HG03342 (cell line): ENCODE data around the gene LIF.

ENCODE experiments used
- ATAC-seq: cut with Tn5 transposase; IDR thresholded peaks from one replicate; pipeline ENCODE4 v1.9.1; 2021; ENCODE audit warnings: mild to moderate bottlenecking, moderate library complexity; ENCODE audit not compliant: unreplicated experiment

LIF gene

GRCh38 chr22:30284666-30285065, 38.1 kb upstream of the LIF start:
- no peak for ATAC-seq

DNA sequence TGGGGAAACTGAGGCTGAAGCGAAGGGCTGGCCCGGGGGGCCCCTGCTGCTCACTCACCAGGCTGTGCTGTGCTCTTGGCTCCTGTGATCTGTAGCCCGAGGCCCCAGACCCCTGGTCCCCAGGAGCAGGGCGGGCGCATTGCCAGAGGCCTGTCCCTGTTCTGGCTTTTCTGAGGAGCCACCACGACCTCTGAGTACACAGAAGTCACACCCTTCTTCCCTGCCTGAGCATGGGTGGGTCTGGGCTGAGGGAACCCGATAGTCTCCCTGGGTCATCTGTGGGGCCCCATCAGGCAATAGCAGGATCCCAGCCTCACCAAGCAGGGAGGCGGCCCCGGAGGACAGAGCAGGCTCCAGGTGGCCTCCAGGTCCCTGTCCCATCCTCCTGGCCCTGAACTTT, 37.6 kb upstream of the LIF start:
- ATAC-seq, result no peak

GRCh38 chr22:30283342-30283741, 36.8 kb upstream of the LIF start:
- ATAC-seq, result no peak

DNA sequence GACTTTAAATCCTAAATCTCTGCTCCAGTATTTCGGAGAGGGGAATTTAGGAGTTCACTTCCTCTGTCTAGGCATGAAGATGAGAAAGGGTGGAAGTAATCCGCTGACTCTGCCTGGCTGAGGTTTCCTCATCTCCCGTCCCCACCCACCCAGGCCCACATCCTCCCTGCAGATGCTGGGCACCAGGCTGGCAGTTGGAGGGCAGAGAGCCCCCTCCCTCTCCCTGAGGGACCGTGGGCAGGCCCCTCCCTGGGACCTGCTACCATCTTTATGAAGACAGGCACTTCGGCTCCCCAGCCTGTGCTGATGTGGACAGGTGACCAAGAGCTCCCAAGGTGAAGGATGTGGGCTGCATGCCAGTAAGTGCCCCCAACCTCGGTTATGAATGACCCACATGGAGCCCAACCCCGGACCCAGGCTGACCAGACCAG, 36.1 kb upstream of the LIF start:
- no peak for ATAC-seq

DNA sequence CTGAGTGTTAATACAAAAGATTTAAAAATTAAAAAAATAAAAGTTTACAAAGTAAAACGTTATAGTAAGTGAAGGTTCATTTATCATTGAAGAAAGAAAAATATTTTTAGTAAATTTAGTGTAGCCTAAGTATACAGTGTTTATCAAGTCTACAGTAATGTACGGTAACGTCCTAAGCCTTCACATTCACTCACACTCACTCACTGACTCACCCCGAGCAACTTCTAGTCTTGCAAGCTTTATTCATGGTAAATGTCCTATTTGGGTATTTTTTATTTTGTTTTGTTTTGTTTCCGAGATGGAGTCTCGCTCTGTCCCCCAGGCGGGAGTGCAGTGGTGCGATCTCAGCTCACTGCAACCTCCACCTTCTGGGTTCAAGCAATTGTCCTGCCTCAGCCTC, 33.9 kb upstream of the LIF start:
- ATAC-seq, result no peak

DNA sequence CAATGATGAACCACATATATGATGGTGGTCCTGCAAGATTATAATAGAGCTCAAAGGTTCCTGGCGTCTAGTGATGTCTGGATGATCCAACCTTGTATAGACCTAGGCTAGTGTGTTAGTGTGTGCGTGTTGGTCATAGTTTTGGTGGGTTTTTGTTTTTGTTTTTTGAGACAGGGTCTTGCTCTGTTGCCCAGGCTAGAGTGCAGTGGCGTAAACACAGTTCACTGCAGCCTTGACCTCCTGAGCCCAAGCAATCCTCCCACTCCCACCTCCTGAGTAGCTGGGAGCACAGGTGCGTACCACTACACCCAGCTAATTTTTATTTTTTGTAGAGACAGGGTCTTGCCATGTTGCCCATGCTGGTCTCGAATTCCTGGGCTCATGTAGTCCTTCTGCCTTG, 33.4 kb upstream of the LIF start:
- no peak for ATAC-seq

- ATAC-seq, result no peak
Measured at GRCh38 chr22:30279046-30279788, 32.7 kb upstream of the LIF start.

DNA sequence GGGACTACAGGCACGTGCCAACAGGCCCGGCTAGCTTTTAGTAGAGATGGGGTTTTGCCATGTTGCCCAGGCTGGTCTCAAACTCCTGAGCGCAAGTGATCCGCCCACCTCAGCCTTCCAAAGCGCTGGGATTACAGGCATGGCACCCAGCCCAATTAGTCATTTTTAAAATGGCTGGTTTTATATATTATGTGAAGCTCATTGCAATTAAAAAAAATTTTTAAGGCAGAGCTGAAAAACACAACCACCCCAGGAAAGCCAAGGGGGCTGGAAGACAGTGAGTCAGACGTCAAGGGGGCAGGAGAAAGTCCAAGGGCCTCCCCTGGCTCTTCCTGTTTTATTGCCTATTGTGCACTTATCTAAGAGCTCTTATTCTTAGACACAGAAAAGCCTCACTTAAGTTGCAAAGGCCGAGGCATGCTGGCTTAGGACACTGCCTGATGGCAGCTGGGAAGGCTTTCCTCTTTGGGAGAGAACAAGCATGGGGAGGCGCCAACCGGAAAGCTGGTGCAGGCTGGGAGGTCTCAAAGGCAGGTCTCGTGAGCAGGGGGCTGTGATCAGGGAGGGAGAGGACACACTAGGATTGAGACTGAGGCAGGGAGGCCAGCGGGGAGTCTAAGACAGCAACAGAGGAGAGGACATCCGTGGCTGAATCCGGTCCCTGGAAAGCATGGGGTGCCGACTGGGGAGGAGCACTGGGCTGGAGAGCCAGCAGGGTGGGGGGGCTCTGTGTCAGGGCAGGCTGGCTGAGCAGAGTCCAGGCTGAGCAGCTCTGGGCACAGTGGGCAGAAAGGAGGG, 31.2 kb upstream of the LIF start:
- no peak for ATAC-seq

- no peak for ATAC-seq
Measured at GRCh38 chr22:30276039-30276438, 29.5 kb upstream of the LIF start.

DNA sequence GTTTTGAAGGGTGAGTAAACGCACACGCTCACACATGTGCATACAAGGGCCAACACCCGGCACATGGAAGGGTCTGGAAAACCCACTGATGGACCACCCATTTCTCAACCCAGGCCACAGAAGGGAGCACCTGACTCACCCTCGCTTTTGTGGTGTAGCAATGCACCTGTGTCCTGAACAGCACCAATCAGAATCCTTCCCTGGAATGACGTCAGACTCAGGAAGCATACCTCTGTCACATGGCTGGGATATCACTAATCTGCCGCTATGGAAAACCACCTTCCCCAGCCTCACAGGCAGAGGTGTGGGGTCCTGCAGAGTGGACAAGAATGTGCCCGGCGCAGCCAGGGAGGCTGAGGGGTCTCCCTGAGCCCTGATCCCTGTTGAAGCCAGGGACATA, 29.1 kb upstream of the LIF start:
- no peak for ATAC-seq

- ATAC-seq, result no peak
Measured at GRCh38 chr22:30274437-30274812, 27.9 kb upstream of the LIF start.

GRCh38 chr22:30273711-30274436, 27.3 kb upstream of the LIF start:
- no peak for ATAC-seq

DNA sequence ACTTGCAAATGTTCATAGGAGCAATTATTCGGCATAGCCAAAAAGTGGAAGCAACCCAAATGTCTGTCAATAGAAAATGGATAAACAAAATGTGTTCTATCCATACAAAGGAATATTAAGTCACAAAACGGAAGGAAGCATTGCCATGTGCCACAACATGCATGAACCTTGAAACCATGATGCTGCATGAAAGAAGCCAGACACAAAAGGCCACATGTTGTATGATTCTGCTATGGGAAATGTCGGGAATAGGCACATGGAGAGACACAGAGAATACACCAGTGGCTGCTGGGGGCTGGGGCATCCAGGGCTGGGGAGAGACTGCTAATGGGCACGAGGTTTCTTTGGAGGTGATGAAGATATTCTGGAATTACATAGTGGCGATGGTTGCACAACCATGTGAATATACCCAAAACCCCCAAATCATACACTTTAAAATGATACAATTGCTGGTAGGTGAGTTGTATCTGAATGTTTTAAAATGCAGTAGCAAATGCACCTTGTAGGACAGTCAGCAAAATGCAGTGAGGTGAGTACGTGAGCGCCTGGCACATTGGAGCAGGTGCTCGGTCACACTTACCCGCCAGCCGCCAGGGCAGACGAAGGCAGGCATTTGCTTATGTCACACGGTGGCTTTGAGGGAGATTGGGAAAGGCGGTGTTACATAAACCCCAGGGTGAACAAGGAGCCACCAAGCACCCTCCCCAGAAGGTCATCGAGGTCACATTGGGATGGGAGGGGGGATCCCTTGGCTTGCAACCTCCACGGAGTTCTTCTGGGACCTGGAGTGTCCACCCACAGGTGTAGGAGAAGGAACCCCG, 26.4 kb upstream of the LIF start:
- ATAC-seq, result no peak

GRCh38 chr22:30270832-30271231, 24.3 kb upstream of the LIF start:
- ATAC-seq, result no peak

DNA sequence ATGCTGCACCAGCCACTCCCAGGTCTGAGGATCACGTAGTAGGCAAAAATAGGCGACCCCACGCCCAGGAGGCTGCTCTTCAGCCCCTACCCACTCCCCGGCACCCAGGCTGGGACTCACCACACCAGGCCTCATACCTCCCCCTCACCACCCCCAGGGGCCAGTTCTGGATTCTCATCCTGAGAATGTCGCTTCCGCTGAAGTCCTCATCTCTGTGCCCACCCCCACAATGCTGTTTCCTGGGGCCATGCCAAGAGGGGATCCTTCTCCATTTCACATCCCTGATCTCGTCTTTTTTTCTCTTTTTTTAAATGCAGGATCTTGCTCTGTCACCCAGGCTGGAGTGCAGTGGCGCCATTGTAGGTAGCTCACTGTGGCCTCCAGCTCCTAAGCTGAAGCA, 21.8 kb upstream of the LIF start:
- no peak for ATAC-seq

- no peak for ATAC-seq
Measured at GRCh38 chr22:30267382-30268302, 21.1 kb upstream of the LIF start.

- no peak for ATAC-seq
Measured at GRCh38 chr22:30266445-30267381, 20.2 kb upstream of the LIF start, which contains the start of gene OSM. TSS of gene OSM (minus strand) at chr22:30266851. CDS start at chr22:30266799, 52 bp downstream.

DNA sequence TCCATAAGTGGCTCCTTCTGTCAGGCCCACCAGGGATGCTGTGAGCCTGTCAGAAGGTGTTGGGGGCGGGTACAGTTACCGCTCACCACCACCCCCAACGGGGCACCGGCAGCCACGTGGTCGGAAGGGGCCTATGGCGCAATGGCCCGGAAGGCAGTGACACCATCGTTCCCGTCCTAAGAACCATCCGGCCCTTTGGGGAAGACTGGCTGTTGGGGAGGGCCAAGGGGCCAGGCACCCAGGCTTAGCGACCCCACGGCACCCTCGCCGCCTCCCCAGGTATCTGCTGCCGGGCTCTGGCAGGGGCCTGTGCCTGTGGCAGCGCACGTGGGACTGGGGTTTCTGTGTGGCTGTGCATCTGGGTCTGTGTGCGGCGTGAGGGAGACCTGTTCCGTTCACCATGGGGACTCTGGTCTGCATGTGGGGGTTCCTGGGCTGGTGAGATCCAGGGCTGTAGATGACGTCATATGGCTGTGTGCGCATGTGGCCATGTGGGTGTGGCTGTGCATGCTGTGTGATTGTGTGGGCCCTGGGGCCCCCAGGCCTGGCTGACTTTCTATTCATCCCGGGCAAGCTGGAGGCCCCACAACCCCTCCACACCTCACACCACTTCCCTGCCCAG, 19.4 kb upstream of the LIF start:
- ATAC-seq, result peak; percentile 69
